GM19463 (cell line): ENCODE data around the gene TMEM243.
A peak's percentile ranks its signal among the peaks of the same experiment; 100 is the strongest.

Source experiments
- ATAC-seq: cut with Tn5 transposase; IDR thresholded peaks from one replicate; pipeline ENCODE4 v1.9.1; 2021; ENCODE audit warnings: mild to moderate bottlenecking, moderate library complexity; ENCODE audit not compliant: unreplicated experiment

Gene TMEM243

DNA sequence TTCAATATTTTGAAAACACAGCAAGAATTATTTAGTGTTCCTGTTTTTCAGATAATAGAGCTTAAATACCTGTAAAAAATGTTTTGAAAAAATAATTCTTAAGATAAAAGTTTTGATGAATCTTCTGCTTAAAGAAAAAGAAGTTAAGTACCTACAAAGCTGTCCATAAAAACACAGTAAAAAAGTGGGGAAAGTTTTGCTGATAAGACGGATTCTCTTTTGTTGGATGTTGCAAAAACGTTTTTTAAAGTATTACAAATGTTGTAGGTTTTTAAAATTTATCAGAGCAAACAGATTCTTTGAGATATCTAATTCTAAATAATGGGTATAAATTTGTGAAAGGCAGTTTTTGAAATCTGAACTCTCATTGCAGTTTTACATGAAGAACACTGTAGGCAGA is 55.1 kb downstream of the TMEM243 start:
- no peak for ATAC-seq

DNA sequence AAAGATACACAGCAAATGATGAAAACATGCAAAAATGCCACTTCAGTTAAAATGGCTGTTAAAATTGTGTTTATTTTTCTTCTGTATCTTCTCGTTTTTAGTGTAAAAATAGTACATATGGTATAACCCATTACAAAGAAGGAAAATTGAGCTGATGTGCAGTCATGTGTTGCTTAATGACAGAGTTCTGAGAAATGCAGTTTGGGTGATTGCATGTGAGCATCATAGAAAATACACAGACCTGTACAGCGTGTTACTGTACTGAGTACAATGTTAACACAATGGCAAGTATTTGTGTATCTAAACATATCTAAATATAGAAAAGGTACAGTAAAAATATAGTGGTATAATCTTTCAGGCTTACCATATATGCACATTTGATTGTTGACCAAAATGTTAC is 60.0 kb downstream of the TMEM243 start:
- ATAC-seq = no peak

DNA sequence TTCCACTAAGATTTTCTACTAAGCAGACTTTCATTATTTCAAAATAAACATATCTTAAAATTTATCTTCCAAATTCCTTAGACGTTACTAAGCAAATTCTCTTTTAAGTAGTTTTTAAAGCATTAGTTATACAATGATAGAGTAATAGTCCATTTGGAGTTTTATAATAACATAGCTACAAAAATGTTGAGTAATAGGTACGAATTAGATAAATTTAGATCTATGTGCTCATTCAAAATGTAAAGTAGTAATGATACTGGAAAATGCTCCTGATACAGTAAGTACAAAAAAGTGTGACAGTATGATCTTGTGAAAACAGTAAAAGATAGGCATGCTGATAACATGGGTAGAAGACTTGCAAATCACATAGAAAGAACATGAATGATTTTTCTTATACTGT is 62.8 kb downstream of the TMEM243 start:
- no peak for ATAC-seq

DNA sequence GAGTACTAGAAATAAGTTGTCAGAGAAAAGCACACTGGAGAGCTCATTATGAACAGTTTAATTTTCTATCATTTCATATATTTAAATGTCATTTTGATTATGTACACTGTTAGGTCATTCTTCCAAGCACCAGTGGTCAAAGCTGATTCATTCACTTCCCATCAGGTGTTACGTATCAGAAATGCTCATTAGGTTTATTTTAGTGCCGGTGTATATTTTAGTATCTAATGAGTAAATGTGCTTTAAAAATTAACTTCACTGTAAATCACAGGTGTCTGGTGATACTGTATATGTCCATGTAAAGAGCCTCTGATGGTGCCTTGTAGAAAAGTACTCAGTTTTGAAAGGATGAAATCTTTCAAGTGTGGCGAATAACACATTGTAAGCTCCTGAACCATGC is 63.7 kb downstream of the TMEM243 start:
- no peak for ATAC-seq

DNA sequence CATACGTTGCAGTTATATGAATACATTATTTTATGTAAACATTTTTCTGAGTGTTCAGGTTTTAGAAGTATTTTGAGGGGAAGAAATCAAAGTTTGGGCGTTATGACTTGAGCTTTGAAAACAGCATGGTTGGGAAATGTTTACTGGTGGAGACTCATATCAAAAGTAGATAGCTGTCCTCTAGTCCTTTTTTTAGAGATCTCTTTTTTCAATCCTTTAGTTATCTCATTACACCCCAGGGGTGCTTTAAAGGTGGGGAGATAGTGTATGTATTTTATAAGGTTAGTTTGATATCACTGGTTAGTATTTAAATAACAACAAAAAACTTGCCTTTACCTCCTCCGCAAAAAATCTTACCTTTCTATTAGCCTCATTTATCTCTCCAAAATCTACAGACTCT is 65.0 kb downstream of the TMEM243 start:
- ATAC-seq = no peak

DNA sequence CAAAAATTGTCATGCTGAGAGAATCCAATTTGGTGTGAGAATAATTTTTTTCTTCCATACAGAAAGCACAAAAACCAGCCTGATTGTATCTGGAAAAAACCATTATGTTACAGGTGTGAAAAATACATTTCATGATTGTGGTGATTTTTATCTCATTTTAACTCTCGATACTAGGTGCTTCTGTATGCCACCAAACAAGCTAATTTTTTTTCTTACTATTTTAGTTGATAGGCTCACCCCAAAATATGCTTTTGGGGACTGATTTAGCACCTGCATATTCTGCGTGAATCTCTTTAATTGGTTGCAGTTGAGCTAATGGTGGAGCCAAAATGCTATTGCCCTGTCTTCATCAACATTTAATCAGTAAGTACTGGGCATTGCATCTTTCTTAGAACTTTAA is 65.4 kb downstream of the TMEM243 start:
- ATAC-seq = no peak

DNA sequence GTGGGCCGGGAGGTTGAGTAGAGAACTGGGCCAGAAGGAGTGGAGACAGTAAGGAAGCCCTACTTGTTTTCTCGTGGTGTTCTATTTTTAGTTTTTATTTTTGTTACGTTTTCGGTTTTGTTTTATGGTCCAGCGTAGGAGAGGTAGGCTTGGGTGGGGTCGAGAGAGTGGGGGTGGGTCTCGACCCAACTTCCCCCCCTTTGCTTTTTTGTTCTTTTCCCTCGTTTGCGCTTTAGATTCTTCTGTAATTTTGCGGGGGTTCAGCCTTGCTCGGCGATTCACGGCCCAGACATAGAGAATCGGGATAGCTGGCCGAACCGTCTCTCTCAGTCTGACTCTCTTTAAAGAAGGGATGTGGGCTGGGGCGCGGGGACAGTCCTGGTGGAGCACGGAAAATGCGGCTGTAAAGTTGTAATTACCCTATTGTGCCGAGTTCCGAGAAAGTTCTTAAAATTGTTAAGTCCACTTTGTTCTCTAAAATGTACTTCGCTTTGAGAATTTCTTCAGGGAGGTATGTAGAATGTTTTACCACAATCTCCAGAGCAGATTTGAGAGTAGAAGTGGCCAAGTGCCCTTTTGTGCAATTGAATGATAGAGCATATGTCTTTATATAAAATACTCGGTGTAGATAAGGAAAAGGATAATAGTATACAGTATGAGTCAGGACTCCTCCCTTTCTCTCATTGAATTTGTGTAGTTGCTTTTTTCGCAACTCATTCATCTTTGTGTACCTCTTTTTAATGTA is 66.5 kb downstream of the TMEM243 start:
- peak; percentile 7 for ATAC-seq

DNA sequence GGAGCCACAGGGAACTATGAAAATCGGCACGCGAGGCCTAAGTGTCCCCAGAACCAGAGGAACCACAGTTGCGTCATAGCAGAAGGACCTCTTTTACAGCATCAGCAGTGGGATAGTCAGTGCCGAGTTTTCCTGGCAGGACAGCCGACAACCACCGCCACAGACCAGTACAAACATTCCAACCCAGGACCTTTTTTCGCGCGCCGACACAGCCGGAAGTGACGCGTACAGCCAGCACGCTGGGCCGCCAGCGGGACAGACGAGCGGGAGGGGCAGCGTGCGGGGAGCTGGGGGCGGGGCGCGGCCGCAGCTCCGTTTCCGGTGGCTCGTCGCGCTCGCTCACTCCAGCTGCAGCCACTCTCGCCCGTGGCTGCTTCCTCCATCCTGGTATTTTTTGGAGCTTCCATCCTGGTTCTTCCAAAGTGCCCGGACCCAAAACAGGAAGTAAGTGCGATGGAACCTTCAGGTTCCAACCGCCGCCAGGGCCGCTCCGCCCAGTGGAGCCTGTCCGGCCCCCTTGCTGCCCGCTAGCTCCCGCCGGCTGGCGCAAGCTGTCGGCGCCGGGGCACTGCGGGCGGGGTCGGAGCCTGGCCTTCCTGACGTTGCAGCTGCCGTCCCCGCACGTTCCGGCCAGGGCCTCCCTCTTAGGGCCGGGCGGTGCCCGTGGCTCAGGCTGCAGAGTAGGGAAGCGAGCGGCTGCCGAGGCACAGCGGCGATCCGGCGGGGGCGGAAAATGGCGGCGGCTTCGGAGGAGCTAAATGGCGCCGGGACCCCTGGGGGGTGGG is 67.2 kb downstream of the TMEM243 start, which contains the start of gene DMTF1:
TSS of gene DMTF1 (plus strand) at position 342 of the 785 bp plus-strand sequence. CDS start 12,489 bp downstream, outside the sequence.
- ATAC-seq = peak; percentile 86

DNA sequence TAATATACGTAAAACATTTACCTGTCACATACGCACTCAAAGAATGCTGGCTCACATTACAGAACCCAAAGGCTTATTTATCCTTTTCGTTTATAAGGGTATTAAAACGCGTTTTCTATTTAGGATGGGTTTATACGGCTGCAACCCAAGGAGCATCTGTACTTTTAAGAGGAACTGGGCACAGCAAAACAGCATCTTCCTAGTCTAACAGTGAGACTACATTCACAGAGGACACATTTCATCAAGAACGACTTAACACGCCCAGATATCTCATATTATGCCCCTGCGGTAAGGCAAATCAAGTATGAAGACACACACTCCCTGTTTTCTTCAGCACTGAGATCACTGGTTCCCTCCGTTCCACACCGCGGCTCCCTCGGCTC is 67.8 kb downstream of the TMEM243 start:
- ATAC-seq = peak; percentile 23

DNA sequence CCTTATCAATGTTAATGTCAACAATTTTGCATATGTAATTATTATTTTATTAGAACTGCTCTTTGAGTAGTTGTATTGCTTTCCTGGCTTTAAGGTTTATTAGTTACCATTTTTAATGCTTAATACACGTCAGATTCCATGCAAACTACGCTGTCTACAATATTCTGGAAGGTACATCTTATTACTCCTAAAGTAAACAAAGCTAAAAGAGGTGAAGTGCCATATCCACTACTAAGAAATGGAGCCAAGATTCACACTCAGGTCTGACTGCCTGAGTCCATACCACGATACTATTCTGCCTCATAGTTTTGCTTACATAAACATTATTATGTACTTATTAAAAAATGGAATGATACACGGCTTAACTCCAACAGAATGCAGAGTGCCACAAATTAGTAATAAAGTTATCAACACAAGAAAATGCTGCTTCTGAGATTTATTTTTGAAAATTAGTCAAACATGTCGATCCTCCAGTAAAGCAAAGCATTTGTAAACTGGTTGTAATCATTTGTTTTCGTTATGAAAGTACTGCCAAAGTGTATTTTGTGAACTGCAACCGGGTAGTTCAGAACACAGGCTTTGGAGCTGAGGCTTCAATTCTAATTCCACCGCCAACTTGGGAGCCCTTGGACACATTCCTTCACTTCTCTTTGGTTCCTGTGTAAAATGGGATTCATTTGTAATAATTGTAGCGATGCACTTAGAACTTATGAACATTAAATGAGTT is 68.4 kb downstream of the TMEM243 start:
- no peak for ATAC-seq

DNA sequence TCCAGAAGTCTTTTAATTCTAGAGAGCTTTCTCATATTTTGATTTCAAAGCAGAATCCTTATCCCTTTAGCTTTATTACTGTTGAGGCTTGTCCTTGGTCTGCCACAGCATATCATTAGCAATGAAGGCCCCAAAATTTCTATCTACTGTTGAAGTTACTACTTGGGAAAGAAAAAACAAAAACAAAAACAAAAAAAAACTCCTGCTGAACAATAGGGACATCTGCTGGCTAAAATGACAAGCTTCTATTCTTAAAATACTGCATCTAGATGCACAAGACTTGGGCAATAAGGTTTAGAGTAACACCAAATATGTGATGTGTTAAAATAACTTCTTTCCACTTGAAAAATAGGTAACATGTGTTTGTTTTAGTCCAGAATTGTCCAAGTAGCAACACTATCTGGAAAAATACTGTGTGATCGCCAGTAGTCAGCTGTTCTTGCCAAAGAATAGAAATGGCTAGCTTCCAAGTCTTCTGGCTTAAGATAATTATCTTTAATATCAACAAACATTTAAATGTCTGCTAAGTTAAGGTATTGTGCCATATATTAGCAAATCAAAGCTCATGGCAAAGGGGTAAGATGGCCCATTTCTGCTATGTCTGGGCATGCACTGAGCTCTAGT is 71.1 kb downstream of the TMEM243 start:
- ATAC-seq = no peak

DNA sequence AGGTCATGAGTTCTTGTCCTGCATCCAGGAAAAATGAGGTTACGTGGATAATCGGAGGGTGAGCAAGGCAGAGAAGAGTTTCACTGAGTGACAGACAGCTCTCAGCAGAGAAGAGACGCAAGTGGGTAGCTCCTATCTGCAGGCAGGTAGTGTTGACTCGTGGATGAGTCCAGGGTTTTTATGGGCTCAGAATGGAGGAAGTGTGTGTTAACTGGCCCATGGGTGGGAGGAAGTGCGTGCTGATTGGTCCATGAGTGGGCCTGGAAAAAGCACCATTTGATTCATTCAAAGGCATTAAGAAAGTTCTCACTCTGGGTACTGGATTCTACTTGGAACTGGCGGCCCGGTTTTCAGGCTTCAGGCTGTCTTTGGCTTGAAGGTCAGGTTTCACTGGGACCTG is 72.0 kb downstream of the TMEM243 start:
- no peak for ATAC-seq

DNA sequence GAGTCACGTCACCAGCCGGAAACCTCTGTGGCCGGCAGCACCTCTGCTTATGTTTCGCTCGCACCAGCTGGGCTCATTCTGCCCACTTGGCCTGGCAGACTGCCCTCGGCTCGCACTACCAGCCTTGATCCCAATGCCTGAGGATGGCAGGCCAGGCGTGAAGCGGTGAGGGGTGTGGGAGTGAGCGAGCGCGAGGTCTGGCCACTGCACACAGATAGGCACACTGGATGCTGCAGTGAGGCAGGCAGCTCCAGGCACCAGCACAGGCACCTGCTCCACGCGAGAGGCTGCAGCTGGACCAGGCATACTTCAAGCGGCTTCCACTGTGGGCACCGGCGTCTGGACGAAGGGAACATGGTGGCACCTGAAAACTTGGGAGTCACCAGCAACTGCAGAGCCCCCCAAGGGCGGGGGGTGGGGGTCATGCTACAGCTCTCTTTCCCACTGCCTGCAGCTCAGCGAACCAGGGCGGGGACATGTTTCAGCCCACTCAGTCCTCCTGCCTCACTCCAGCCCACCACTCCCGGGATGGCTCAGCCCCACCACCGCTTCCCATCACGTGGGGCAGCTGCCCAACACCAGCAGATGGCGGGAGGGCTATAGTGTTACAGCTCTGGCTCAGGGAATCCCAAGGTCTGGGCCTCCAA is 72.7 kb downstream of the TMEM243 start:
- no peak for ATAC-seq
